Breast epithelium (tissue), 3 donors: Measurements from ENCODE around the gene ZNF649.
"Not testable (repeated sequence)": the region's sequence is repeated elsewhere in the genome, so short reads cannot be mapped to it uniquely, and the experiment has no call there.

Experiments used
- POLR2A ChIP-seq: fragments of 450-650 bp; IDR thresholded peaks from one replicate; pipeline ENCODE4 v1.6.1; 2016; ENCODE audit warnings: antibody characterized with exemption, mild to moderate bottlenecking, moderate library complexity
- POLR2AphosphoS5 ChIP-seq, 3 donors: sonication (generic); formaldehyde crosslinking; IDR thresholded peaks; one replicate each; pipeline ENCODE4 v1.6.1; 2017; ENCODE audit warnings: antibody characterized with exemption in 3 of 3
- TF ChIP-seq, protein P1 (sequence below), 3 donors: fragments of 450-650 bp; IDR thresholded peaks; one replicate each; pipeline ENCODE4 v1.5.1; 2016 to 2017; ENCODE audit warnings: antibody characterized with exemption in 3 of 3, mild to moderate bottlenecking in 3 of 3, moderate library complexity in 3 of 3

DNA sequence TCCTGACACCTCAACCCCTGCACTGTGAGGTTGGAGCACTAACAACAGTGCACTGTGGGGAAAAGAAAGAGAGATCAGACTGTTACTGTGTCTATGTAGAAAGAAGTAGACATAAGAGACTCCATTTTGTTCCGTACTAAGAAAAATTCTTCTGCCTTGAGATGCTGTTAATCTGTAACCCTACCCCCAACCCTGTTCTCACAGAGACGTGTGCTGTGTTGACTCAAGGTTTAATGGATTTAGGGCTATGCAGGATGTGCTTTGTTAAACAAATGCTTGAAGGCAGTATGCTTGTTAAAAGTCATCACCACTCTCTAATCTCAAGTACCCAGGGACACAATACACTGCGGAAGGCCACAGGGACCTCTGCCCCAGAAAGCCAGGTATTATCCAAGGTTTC, 822 bp upstream of the ZNF649 start:
- TF ChIP-seq, protein P1, sequence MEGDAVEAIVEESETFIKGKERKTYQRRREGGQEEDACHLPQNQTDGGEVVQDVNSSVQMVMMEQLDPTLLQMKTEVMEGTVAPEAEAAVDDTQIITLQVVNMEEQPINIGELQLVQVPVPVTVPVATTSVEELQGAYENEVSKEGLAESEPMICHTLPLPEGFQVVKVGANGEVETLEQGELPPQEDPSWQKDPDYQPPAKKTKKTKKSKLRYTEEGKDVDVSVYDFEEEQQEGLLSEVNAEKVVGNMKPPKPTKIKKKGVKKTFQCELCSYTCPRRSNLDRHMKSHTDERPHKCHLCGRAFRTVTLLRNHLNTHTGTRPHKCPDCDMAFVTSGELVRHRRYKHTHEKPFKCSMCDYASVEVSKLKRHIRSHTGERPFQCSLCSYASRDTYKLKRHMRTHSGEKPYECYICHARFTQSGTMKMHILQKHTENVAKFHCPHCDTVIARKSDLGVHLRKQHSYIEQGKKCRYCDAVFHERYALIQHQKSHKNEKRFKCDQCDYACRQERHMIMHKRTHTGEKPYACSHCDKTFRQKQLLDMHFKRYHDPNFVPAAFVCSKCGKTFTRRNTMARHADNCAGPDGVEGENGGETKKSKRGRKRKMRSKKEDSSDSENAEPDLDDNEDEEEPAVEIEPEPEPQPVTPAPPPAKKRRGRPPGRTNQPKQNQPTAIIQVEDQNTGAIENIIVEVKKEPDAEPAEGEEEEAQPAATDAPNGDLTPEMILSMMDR (IDR thresholded peaks at IDR 0.05), result not testable (repeated sequence)
- TF ChIP-seq POLR2A; POLR2AphosphoS5 (IDR thresholded peaks at IDR 0.05): not testable (repeated sequence)
